Measurements from ENCODE around the gene AGBL1.

Gene AGBL1

GRCh38 chr15:86229936-86230335 is 150.3 kb downstream of the AGBL1 start:
- no peak overlapping the region for H3K4me3 ChIP-seq (replicated peaks; ENCODE audit: low read depth, low read length)
- no peak for DNase-seq (ENCODE audit: low read depth)
- TF ChIP-seq CTCF (IDR thresholded peaks at IDR 0.05; ENCODE audit: low read length, missing control alignments) = no peak

GRCh38 chr15:86231864-86232721 is 152.4 kb downstream of the AGBL1 start:
- DNase-seq (ENCODE audit: low read depth) = peak; percentile 21
- H3K4me3 ChIP-seq (replicated peaks; ENCODE audit: low read depth, low read length) = no peak overlapping the region
- TF ChIP-seq CTCF (IDR thresholded peaks at IDR 0.05; ENCODE audit: low read length, missing control alignments) = peak; percentile 25

GRCh38 chr15:86235667-86236066 is 156.0 kb downstream of the AGBL1 start:
- no peak for TF ChIP-seq CTCF (IDR thresholded peaks at IDR 0.05; ENCODE audit: low read length, missing control alignments)
- no peak overlapping the region for H3K4me3 ChIP-seq (replicated peaks; ENCODE audit: low read depth, low read length)
- DNase-seq (ENCODE audit: low read depth) = no peak

- TF ChIP-seq CTCF (IDR thresholded peaks at IDR 0.05; ENCODE audit: low read length, missing control alignments) = no peak
- DNase-seq (ENCODE audit: low read depth) = no peak
- H3K4me3 ChIP-seq (replicated peaks; ENCODE audit: low read depth, low read length) = no peak overlapping the region
Measured at GRCh38 chr15:86236356-86237110, 156.9 kb downstream of the AGBL1 start.

GRCh38 chr15:86237111-86237500 is 157.4 kb downstream of the AGBL1 start:
- no peak for TF ChIP-seq CTCF (IDR thresholded peaks at IDR 0.05; ENCODE audit: low read length, missing control alignments)
- DNase-seq (ENCODE audit: low read depth) = no peak

GRCh38 chr15:86247249-86247955 is 167.7 kb downstream of the AGBL1 start:
- DNase-seq (ENCODE audit: low read depth) = no peak
- no peak for TF ChIP-seq CTCF (IDR thresholded peaks at IDR 0.05; ENCODE audit: low read length, missing control alignments)
- no peak overlapping the region for H3K4me3 ChIP-seq (replicated peaks; ENCODE audit: low read depth, low read length)

More at GRCh38 chr15:86237111-86237500, 157.4 kb downstream of the AGBL1 start:
- no peak overlapping the region for H3K4me3 ChIP-seq (replicated peaks; ENCODE audit: low read depth, low read length)

Measured in fibroblast of pulmonary artery (primary cell).